Activated naive CD8-positive, alpha-beta T cell treated with anti-CD3 and anti-CD28 coated beads, Interleukin-2, amount 50 U/mL, for 24 hours (primary cell): Measurements from ENCODE around the gene TSPAN12.
"Not testable (repeated sequence)": the region's sequence is repeated elsewhere in the genome, so short reads cannot be mapped to it uniquely, and the experiment has no call there.

Source experiments
- ATAC-seq: fragments of 150-1000 bp; cut with Tn5 transposase; one replicate; pipeline ENCODE4 v1.10.0; 2021
- DNase-seq: peaks from one replicate; pipeline ENCODE4 v3.0.0; 2021
- H3K27ac Mint-ChIP-seq: one replicate; pipeline ENCODE4 v1.8.0; 2021; ENCODE audit warnings: mild to moderate bottlenecking, mixed read lengths
- H3K27me3 Mint-ChIP-seq: one replicate; pipeline ENCODE4 v1.8.0; 2021; ENCODE audit warnings: mixed read lengths
- H3K36me3 Mint-ChIP-seq: one replicate; pipeline ENCODE4 v1.8.0; 2021; ENCODE audit warnings: low read depth, mixed read lengths
- H3K4me1 Mint-ChIP-seq: one replicate; pipeline ENCODE4 v1.8.0; 2021; ENCODE audit warnings: mixed read lengths
- H3K4me3 Mint-ChIP-seq: one replicate; pipeline ENCODE4 v1.8.0; 2021; ENCODE audit warnings: mild to moderate bottlenecking, moderate library complexity, mixed read lengths
- H3K9me3 Mint-ChIP-seq: one replicate; pipeline ENCODE4 v1.8.0; 2021; ENCODE audit warnings: mixed read lengths

TSPAN12 gene

DNA sequence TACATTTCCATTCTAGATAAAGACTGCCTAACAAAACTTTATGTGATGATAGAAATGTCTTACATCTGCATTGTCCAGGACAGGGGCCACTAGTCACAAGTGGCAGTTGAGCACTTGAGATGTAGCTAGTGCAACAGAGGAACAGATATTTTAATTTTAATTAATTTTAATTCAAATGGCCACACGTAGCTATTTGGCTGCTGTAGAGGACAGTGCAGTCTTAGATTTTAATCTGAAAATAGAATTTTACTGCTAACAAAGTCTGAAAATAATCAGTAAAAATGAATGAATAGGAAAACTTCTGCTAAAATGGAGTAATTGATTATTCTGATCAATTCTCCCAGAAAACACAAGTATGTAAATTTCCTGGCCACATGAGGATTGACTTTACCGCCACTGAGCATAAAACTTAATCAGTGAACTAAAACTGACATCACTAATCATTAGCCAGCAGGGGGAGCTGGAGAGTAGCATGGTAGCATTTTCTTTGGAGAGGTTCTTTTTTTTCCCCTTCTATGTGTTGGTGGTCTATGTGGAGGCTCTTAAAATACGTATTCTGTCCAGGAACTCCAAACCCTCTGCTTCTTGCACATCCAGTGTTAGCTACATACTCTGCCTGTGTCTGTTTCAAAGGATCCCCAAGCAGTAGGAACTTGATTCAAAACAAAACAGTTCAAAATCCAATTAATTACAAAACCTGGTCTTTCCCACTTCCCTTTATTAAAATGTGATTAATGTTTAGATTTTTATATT, 52.1 kb downstream of the TSPAN12 start:
- Mint-ChIP-seq H3K9me3 (no peaks in the 10 kb centered on the region), H3K27me3 (peaks cover 6% of the 10 kb centered on the region), H3K4me3 (no peak overlapping the region), H3K36me3 (no peaks in the 10 kb centered on the region), H3K4me1 (no peaks in the 10 kb centered on the region), H3K27ac (no peak overlapping the region)
- peak; percentile 66 for DNase-seq
- no peak for ATAC-seq

DNA sequence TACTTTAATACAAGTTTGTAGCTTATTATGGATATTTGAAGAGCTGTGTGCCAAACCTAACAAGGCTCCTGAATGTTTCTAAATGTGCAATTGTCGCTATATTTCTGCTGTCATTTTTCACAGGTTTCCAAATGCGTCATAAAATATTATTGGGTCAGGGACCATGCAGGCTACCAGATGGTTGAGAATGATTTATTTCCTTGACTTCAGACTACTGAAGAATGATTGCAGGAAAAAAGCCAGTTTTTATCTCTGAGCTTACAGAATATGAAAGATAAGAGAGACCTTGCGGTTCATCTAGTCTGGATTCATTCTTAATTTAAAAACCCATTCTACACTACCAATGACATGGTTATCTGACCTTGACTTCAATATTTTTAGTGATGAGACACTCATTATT, 55.2 kb downstream of the TSPAN12 start:
- H3K36me3 Mint-ChIP-seq = no peaks in the 10 kb centered on the region
- no peak overlapping the region for H3K27ac Mint-ChIP-seq
- DNase-seq (no peak), ATAC-seq (no peak)
- H3K4me1 Mint-ChIP-seq = no peaks in the 10 kb centered on the region
- H3K4me3 Mint-ChIP-seq = no peak overlapping the region
- H3K9me3 Mint-ChIP-seq = no peaks in the 10 kb centered on the region
- peaks cover 9% of the 10 kb centered on the region for H3K27me3 Mint-ChIP-seq

DNA sequence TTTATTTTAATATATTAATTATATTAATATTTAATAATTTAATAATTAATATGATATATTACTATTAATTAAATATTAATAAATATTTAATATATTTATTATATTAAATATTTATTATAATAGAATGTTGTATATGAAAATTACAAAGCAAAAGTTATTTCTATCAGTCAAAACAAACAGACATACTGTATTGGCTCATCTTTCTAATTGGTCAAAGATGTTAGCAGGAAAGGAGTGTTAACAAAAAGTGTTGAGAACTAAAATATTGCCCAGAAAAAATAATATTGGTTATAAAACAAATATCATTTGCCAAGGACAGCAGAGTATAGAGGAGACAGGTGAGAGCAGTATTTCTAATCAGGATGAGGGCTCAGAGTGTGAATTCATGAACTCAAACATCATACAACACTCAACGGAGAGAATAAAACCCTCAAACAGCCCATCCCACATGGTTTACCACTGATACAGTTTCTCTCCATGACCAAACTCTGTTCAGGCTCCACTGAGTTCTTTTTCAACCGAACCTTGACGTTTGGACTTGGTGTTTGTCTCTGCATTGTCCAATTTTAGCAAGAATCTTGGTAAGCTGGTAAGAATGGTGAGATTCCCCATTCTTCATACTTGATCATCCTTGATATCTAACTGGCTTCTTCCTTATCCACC, 58.0 kb downstream of the TSPAN12 start:
- no peak overlapping the region for H3K27ac Mint-ChIP-seq
- H3K4me3 Mint-ChIP-seq = no peak overlapping the region
- no peaks in the 10 kb centered on the region for H3K9me3 Mint-ChIP-seq
- no peaks in the 10 kb centered on the region for H3K36me3 Mint-ChIP-seq
- DNase-seq = no peak
- no peak for ATAC-seq
- no peaks in the 10 kb centered on the region for H3K4me1 Mint-ChIP-seq
- H3K27me3 Mint-ChIP-seq = peaks cover 6% of the 10 kb centered on the region

DNA sequence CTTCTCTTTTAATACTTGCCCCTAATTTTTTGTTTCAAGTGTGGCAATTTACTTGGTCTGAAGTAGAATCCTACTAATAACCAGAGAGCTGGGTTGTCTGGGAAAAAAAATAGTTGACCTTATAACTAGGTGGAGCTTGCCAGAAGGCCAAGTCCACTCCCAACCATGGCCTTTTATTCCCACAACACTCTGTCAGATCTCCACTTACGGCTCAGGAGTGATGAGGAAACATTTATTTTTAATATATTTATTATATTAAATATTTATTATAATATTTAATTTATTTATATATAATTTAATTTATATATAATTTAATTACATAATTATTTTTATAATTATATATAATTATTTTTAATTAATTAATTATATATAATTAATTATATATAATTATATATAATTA, 58.8 kb downstream of the TSPAN12 start:
- H3K36me3 Mint-ChIP-seq = no peaks in the 10 kb centered on the region
- H3K27ac Mint-ChIP-seq = no peak overlapping the region
- H3K27me3 Mint-ChIP-seq = peaks cover 5% of the 10 kb centered on the region
- H3K4me3 Mint-ChIP-seq = no peak overlapping the region
- no peak for DNase-seq
- no peak for ATAC-seq
- no peaks in the 10 kb centered on the region for H3K9me3 Mint-ChIP-seq
- no peaks in the 10 kb centered on the region for H3K4me1 Mint-ChIP-seq

- DNase-seq (no peak), ATAC-seq (no peak)
- Mint-ChIP-seq H3K36me3 (no peaks in the 10 kb centered on the region), H3K27me3 (peaks cover 5% of the 10 kb centered on the region), H3K4me3 (no peak overlapping the region), H3K9me3 (no peaks in the 10 kb centered on the region), H3K4me1 (no peaks in the 10 kb centered on the region), H3K27ac (no peak overlapping the region)
Measured at GRCh38 chr7:120797026-120797645, 60.8 kb downstream of the TSPAN12 start.

DNA sequence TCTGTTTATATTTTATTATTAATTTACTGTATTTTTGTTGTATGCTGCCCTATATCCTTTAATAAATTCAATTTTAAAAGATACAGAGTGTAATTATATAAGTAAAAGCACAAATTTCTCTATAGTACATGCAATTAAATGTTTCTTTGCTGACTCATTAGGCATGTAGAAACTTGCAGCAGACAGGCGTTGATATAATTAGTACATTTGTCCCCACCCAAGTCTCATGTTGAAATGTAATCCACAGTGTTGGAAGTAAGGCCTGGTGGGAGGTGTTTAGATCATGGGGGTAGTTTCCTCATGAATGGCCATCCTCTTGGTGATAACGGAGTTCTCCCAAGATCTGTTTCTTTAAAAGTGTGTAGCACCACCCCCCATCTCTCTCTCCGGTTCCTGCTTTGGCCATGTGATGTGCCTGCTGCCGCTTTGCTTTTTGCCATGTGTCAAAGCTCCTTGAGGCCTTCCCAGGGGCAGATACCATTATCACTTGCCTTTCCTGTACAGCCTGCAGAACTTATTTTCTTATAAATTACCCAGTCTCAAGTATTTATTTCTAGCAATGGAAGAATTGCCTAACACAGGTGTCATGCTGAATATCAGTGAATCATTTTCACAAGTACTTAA, 63.7 kb downstream of the TSPAN12 start:
- DNase-seq (no peak), ATAC-seq (no peak)
- Mint-ChIP-seq H3K4me3 (no peak overlapping the region), H3K27me3 (peaks cover 8% of the 10 kb centered on the region), H3K36me3 (no peaks in the 10 kb centered on the region), H3K27ac (no peak overlapping the region), H3K4me1 (no peaks in the 10 kb centered on the region), H3K9me3 (no peaks in the 10 kb centered on the region)

- Mint-ChIP-seq H3K27ac (no peak overlapping the region), H3K4me3 (no peak overlapping the region)
- no peak for DNase-seq
Measured at GRCh38 chr7:120793213-120793936, 64.6 kb downstream of the TSPAN12 start.

GRCh38 chr7:120792861-120793130, 65.1 kb downstream of the TSPAN12 start:
- Mint-ChIP-seq H3K4me1 (no peaks in the 10 kb centered on the region), H3K27me3 (peaks cover 6% of the 10 kb centered on the region), H3K36me3 (no peaks in the 10 kb centered on the region), H3K9me3 (no peaks in the 10 kb centered on the region), H3K27ac (no peak overlapping the region), H3K4me3 (no peak overlapping the region)
- ATAC-seq (no peak), DNase-seq (no peak)

More at GRCh38 chr7:120793213-120793936, 64.6 kb downstream of the TSPAN12 start:
- Mint-ChIP-seq H3K36me3 (no peaks in the 10 kb centered on the region), H3K9me3 (no peaks in the 10 kb centered on the region), H3K4me1 (no peaks in the 10 kb centered on the region), H3K27me3 (peaks cover 6% of the 10 kb centered on the region)
- ATAC-seq = no peak

- peak; percentile 71 for DNase-seq
- H3K27me3 Mint-ChIP-seq = peaks cover 6% of the 10 kb centered on the region
- H3K27ac Mint-ChIP-seq = no peak overlapping the region
- H3K4me1 Mint-ChIP-seq = no peaks in the 10 kb centered on the region
- ATAC-seq = peak; percentile 69
- H3K9me3 Mint-ChIP-seq = no peaks in the 10 kb centered on the region
- no peak overlapping the region for H3K4me3 Mint-ChIP-seq
- H3K36me3 Mint-ChIP-seq = no peaks in the 10 kb centered on the region
Measured at GRCh38 chr7:120792091-120792860, 65.7 kb downstream of the TSPAN12 start.

- H3K27me3 Mint-ChIP-seq = peaks cover 3% of the 10 kb centered on the region
- H3K9me3 Mint-ChIP-seq = no peaks in the 10 kb centered on the region
- DNase-seq (no peak), ATAC-seq (no peak)
- no peak overlapping the region for H3K27ac Mint-ChIP-seq
- no peaks in the 10 kb centered on the region for H3K36me3 Mint-ChIP-seq
- no peak overlapping the region for H3K4me3 Mint-ChIP-seq
- H3K4me1 Mint-ChIP-seq = no peaks in the 10 kb centered on the region
Measured at GRCh38 chr7:120785095-120785494, 72.8 kb downstream of the TSPAN12 start.

- H3K9me3 Mint-ChIP-seq = no peaks in the 10 kb centered on the region
- DNase-seq (no peak), ATAC-seq (no peak)
- H3K36me3 Mint-ChIP-seq = no peaks in the 10 kb centered on the region
- H3K4me3 Mint-ChIP-seq = no peak overlapping the region
- no peak overlapping the region for H3K27ac Mint-ChIP-seq
- H3K4me1 Mint-ChIP-seq = no peaks in the 10 kb centered on the region
- no peaks in the 10 kb centered on the region for H3K27me3 Mint-ChIP-seq
Measured at GRCh38 chr7:120783721-120784120, 74.2 kb downstream of the TSPAN12 start.

DNA sequence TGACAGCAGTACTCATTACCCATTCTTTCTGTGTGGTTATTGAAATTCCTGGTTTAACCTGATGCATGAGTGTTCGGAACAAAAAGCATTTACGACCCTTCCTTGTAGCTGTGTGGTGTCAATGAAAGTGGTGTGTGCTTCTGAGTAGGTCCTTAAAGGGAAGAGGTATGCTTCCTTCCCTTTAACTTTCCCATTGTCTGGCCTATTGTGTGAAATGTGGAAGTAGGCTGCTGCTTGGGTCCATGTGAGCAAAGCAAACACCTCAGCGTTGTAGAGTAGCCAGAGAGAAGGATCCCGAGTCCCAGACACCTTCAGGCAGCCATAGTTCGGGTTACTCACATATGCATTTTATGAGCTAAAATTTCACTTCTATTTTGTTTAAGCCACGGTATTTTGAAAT, 74.7 kb downstream of the TSPAN12 start:
- no peaks in the 10 kb centered on the region for H3K36me3 Mint-ChIP-seq
- H3K4me3 Mint-ChIP-seq = no peak overlapping the region
- H3K27me3 Mint-ChIP-seq = no peaks in the 10 kb centered on the region
- no peaks in the 10 kb centered on the region for H3K9me3 Mint-ChIP-seq
- no peaks in the 10 kb centered on the region for H3K4me1 Mint-ChIP-seq
- no peak overlapping the region for H3K27ac Mint-ChIP-seq
- no peak for DNase-seq
- ATAC-seq = no peak

GRCh38 chr7:120781924-120782323, 76.0 kb downstream of the TSPAN12 start:
- H3K27ac Mint-ChIP-seq, H3K27me3 Mint-ChIP-seq, H3K36me3 Mint-ChIP-seq, H3K4me1 Mint-ChIP-seq, ATAC-seq, H3K4me3 Mint-ChIP-seq, DNase-seq, H3K9me3 Mint-ChIP-seq: not testable (repeated sequence)

- DNase-seq = no peak
- Mint-ChIP-seq H3K4me1 (no peaks in the 10 kb centered on the region), H3K9me3 (no peaks in the 10 kb centered on the region), H3K36me3 (no peaks in the 10 kb centered on the region), H3K4me3 (no peak overlapping the region), H3K27me3 (no peaks in the 10 kb centered on the region), H3K27ac (no peak overlapping the region)
- no peak for ATAC-seq
Measured at GRCh38 chr7:120780938-120781337, 77.0 kb downstream of the TSPAN12 start.
